GM12878 (cell line): Measurements from ENCODE around the gene CCDC32. TPM values are rescaled to one million over a fixed set of nuclear protein-coding genes. Genes with fewer than 3 reads are reported as not detected.

Source experiments
- ATAC-seq: fragments of 200-7000 bp; cut with Tn5 transposase; 3 replicates; pipeline ENCODE4 v1.9.1; 2020; ENCODE audit warnings: mild to moderate bottlenecking, moderate library complexity
- BruUV-seq: library from RNA; stranded (reverse); fragments of 400-500 nt; replicated peaks from 2 replicates; lab custom pipeline; 2021; lab: Mats Ljungman, UMichigan
- CTCF ChIA-PET: fragments of 300-600 bp; sonication (Branson Sonifier 250); formaldehyde crosslinking; extraction: SDS; loops from one replicate; lab custom pipeline; 2021; ENCODE audit warnings: inconsistent platforms; lab: Yijun Ruan, JAX
- POLR2A ChIA-PET: fragments of 350-600 bp; formaldehyde crosslinking; extraction: SDS; loops from one replicate; lab custom pipeline; 2021; ENCODE audit warnings: inconsistent platforms; lab: Charles Lee
- RAD21 ChIA-PET: fragments of 300-600 bp; sonication (Branson Sonifier 250); formaldehyde crosslinking; loops from one replicate; lab custom pipeline; 2023; ENCODE audit warnings: antibody characterized with exemption; ENCODE audit not compliant: unreplicated experiment; lab: Charles Lee
- SMC1A ChIA-PET: fragments of 300-600 bp; sonication (Branson Sonifier 250); formaldehyde crosslinking; loops from one replicate; lab custom pipeline; 2023; ENCODE audit not compliant: unreplicated experiment, uncharacterized antibody; lab: Charles Lee
- DNase-seq: peaks from one replicate; pipeline ENCODE4 v3.0.0-alpha.2; 2011; ENCODE audit warnings: low read depth, low spot score
- FAIRE-seq: peaks from 3 replicates; lab custom pipeline; 2011; peaks lifted over from hg19 to GRCh38; lab: Jason Lieb, UNC
- H2AFZ ChIP-seq: 2 replicates; pipeline ENCODE4 v1.6.0; 2011; ENCODE audit warnings: low read depth, low read length, control low read depth; ENCODE audit not compliant: control insufficient read depth
- H3K27ac ChIP-seq: 2 replicates; pipeline ENCODE4 v1.5.1; 2011; ENCODE audit warnings: control low read depth; ENCODE audit not compliant: control insufficient read depth, insufficient read depth
- H3K27me3 ChIP-seq, 2 experiments: replicated peaks in 1 of 2; 2 replicates each; pipeline versions ENCODE4 v1.6.0 to v1.6.1; 2011; ENCODE audit warnings: low read length in 1 of 2; ENCODE audit not compliant: control insufficient read depth in 2 of 2, insufficient read depth in 2 of 2
- H3K36me3 ChIP-seq, 2 experiments: 2 replicates each; pipeline ENCODE4 v1.5.1; 2011; ENCODE audit warnings: low read length in 1 of 2; ENCODE audit not compliant: control insufficient read depth in 2 of 2, insufficient read depth in 2 of 2
- H3K4me1 ChIP-seq: 2 replicates; pipeline ENCODE4 v1.6.1; 2011; ENCODE audit warnings: mild to moderate bottlenecking, low read length, moderate library complexity, mixed read lengths; ENCODE audit not compliant: control insufficient read depth, insufficient read depth
- H3K4me2 ChIP-seq: 2 replicates; pipeline ENCODE4 v1.6.0; 2011; ENCODE audit warnings: control low read depth; ENCODE audit not compliant: control insufficient read depth, insufficient read depth
- H3K4me3 ChIP-seq: fragments of 200-600 bp; sonication (generic); 2 replicates; pipeline ENCODE4 v1.5.1; 2016
- H3K79me2 ChIP-seq: 2 replicates; pipeline ENCODE4 v1.6.0; 2011; ENCODE audit warnings: low read length; ENCODE audit not compliant: control insufficient read depth, insufficient read depth
- H3K9ac ChIP-seq: 2 replicates; pipeline ENCODE4 v1.8.0; 2011; ENCODE audit warnings: low read length, control low read depth, mixed read lengths; ENCODE audit not compliant: control insufficient read depth, insufficient read depth
- H3K9me3 ChIP-seq: replicated peaks from 3 replicates; pipeline ENCODE4 v1.5.1; 2011; ENCODE audit warnings: mild to moderate bottlenecking, low read length; ENCODE audit not compliant: control insufficient read depth, insufficient read depth
- H4K20me1 ChIP-seq: 2 replicates; pipeline ENCODE4 v1.6.0; 2011; ENCODE audit not compliant: control insufficient read depth, insufficient read depth
- ATF2 ChIP-seq: IDR thresholded peaks from 2 replicates; pipeline ENCODE4 v1.6.1; 2012; ENCODE audit warnings: low read length, inconsistent platforms
- BCL11A ChIP-seq: IDR thresholded peaks from 2 replicates; pipeline ENCODE4 v1.6.1; 2011; ENCODE audit warnings: low read depth, low read length
- BMI1 ChIP-seq: fragments of 450-650 bp; IDR thresholded peaks from 2 replicates; pipeline ENCODE4 v1.6.1; 2016; ENCODE audit warnings: mild to moderate bottlenecking, moderate library complexity, borderline replicate concordance
- GABPA ChIP-seq: IDR thresholded peaks from 2 replicates; pipeline ENCODE4 v1.6.1; 2014; ENCODE audit warnings: antibody characterized with exemption, low read depth, mild to moderate bottlenecking, inconsistent platforms
- IKZF1 ChIP-seq: fragments of 450-650 bp; conservative IDR thresholded peaks from 2 replicates; pipeline ENCODE4 v1.6.1; 2017; ENCODE audit warnings: antibody characterized with exemption, mild to moderate bottlenecking
- MTA2 ChIP-seq: fragments of 450-650 bp; IDR thresholded peaks from 2 replicates; pipeline ENCODE4 v1.6.1; 2016; ENCODE audit warnings: low read depth, mild to moderate bottlenecking, moderate library complexity
- RAD51 ChIP-seq: fragments of 450-650 bp; IDR thresholded peaks from 2 replicates; pipeline ENCODE4 v1.6.1; 2016; ENCODE audit warnings: moderate library complexity, mild to moderate bottlenecking, inconsistent platforms
- TCF12 ChIP-seq: IDR thresholded peaks from 2 replicates; pipeline ENCODE4 v1.6.1; 2011; ENCODE audit warnings: low read depth, mild to moderate bottlenecking, low read length
- ZNF24 ChIP-seq: fragments of 450-650 bp; IDR thresholded peaks from 2 replicates; pipeline ENCODE4 v1.6.1; 2017; ENCODE audit warnings: antibody characterized with exemption, mild to moderate bottlenecking
- WGBS: methylation state at CpG from one replicate; pipeline ENCODE4 v1.1.6; 2016; ENCODE audit warnings: low lambda C conversion rate; ENCODE audit not compliant: insufficient replicate concordance, insufficient coverage; ENCODE audit errors: missing lambda C conversion rate; 5-methylcytosine and 5-hydroxymethylcytosine counted together
- in situ Hi-C: fragments of 300-500 bp; cut with MboI; formaldehyde crosslinking; loops from 9 replicates; pipeline ENCODE4 v1.14.3; 2018; ENCODE audit warnings: mixed read lengths
- intact Hi-C: fragments of 100-400 bp; cut with micrococcal nuclease; formaldehyde crosslinking; loops from one replicate; pipeline ENCODE4 v1.14.2; 2022; ENCODE audit not compliant: unreplicated experiment
- polyA plus RNA-seq, 11 experiments: library from polyadenylated mRNA; depleted of rRNA in 4 of 11; unstranded in 6 of 11; stranded (reverse) in 5 of 11; fragments of >200 nt; fragmentation: Nextera tagmentation in 4 of 11; fragmentation: Illumina TruSeq in 1 of 11; extraction: Ambion mirVana in 4 of 11; extraction: Trizol in 1 of 11; gene quantifications; 1 replicate in 1 of 11; 2 replicates in 10 of 11; pipeline versions ENCODE4 v1.2.1 to v1.2.3, GENCODE V29; 2011 to 2016; ENCODE audit warnings: inconsistent platforms in 2 of 11, missing spikeins in 2 of 11, low read depth in 1 of 11
- total RNA-seq, 4 experiments: library from RNA; depleted of rRNA in 3 of 4; stranded (reverse); fragments of >200 nt in 3 of 4; fragmentation: Illumina TruSeq in 1 of 4; extraction: Trizol in 1 of 4; gene quantifications; 2 replicates each; pipeline versions ENCODE4 v1.2.1 to v1.2.3, GENCODE V29; 2013 to 2021

The CCDC32 gene
- total and polyA plus RNA-seq, 10 of the 15 experiments (the other 5 are each of a cell fraction or from before 2014, with no cell fraction given): 30.2 to 74.3 (median 46.5) TPM

GRCh38 chr15:40516322-40516721, 48.5 kb downstream of the CCDC32 start:
- H3K4me3 ChIP-seq: no peak overlapping the region
- H3K36me3 ChIP-seq: no peaks in the 10 kb centered on the region
- TF ChIP-seq MTA2: no peak
- TF ChIP-seq IKZF1: no peak
- no peak for DNase-seq
- H2AFZ ChIP-seq: no peak overlapping the region
- H3K27me3 ChIP-seq: no peaks in the 10 kb centered on the region
- ChIA-PET CTCF (no interaction called here), SMC1A (no interaction called here), RAD21 (interaction anchor here (0.6 to 2.5 kb wide), 3 partner anchors 32 to 266 kb away, joined by 4 to 7 read pairs (median 4); no protein-coding TSS in a partner anchor), POLR2A (no interaction called here)
- H3K9me3 ChIP-seq: no peaks in the 10 kb centered on the region
- in situ Hi-C loops (loop anchor here (5.0 kb wide), 1 partner anchor 271 kb away; no protein-coding TSS in a partner anchor), intact Hi-C loops (loop anchor here (10.0 kb wide), 1 partner anchor 158 kb away; no protein-coding TSS in a partner anchor)
- no TSS peak for BruUV-seq
- no peak overlapping the region for H3K9ac ChIP-seq
- no peaks in the 10 kb centered on the region for H3K4me1 ChIP-seq
- WGBS: 63% methylated on average over 2 of the region's 2 CpGs
- no peak for ATAC-seq
- no peak overlapping the region for H3K4me2 ChIP-seq
- H3K27ac ChIP-seq: no peak overlapping the region
- no peak for FAIRE-seq
- H4K20me1 ChIP-seq: no peaks in the 10 kb centered on the region
- no peaks in the 10 kb centered on the region for H3K79me2 ChIP-seq

- DNase-seq (no peak), FAIRE-seq (no peak), ATAC-seq (no peak)
- Histone ChIP-seq H3K9ac (no peak overlapping the region), H2AFZ (no peak overlapping the region), H3K4me3 (no peak overlapping the region), H3K36me3 (no peaks in the 10 kb centered on the region), H4K20me1 (no peaks in the 10 kb centered on the region), H3K27ac (no peak overlapping the region), H3K4me1 (peaks cover 9% of the 10 kb centered on the region), H3K4me2 (no peak overlapping the region), H3K79me2 (no peaks in the 10 kb centered on the region), H3K27me3 (no peaks in the 10 kb centered on the region)
- no TSS peak for BruUV-seq
- CTCF ChIA-PET: no interaction called here
- WGBS: 90% methylated on average over 5 of the region's 5 CpGs
- SMC1A ChIA-PET: no interaction called here
- POLR2A ChIA-PET: interaction anchor here (0.6 kb wide), 1 partner anchor 12 kb away, joined by 3 read pairs; no protein-coding TSS in a partner anchor
- RAD21 ChIA-PET: no interaction called here
- intact Hi-C loops (loop anchor here (10.0 kb wide), 1 partner anchor 161 kb away; no protein-coding TSS in a partner anchor), in situ Hi-C loops (no loop called here)
- no peak for TF ChIP-seq BCL11A
- no peak for TF ChIP-seq ZNF24
- no peak for TF ChIP-seq ATF2
- TF ChIP-seq GABPA: no peak
- no peak for TF ChIP-seq BMI1
- no peak for TF ChIP-seq RAD51
- no peak for TF ChIP-seq TCF12
- TF ChIP-seq, all 136 proteins: peak for 0
- H3K9me3 ChIP-seq: no peaks in the 10 kb centered on the region
Measured at GRCh38 chr15:40513609-40514008, 51.2 kb downstream of the CCDC32 start.
